ENCODE data around the gene TPPP3.

TPPP3 gene

DNA sequence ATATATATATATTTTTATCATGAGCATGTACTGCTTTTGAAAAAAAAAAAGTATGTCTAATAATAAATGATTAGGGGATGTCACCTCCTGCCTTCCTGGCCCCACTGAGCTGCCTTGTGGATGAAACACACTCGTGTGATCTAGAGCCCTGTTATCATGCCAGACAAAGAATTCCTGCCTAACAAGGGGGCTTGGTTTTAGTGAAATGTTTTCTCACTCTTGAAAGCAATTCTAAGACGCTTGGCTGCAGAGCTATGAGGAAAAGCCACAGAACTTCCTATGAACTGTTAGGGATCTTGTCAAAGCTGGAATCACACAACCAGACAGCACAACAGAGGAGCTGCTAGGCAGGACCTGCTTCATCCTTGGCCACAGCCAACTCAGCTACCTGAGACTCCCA lies 19.0 kb upstream of the TPPP3 start:
- no peak for DNase-seq
- no peaks in the 10 kb centered on the region for H3K79me1 ChIP-seq (ENCODE audit: low read length)
- no CpG with 5 or more reads among the region's 2 CpGs for WGBS (ENCODE audit: extremely low coverage, insufficient coverage, low lambda C conversion rate)
- no peak overlapping the region for H4K8ac ChIP-seq (ENCODE audit: low read depth, low read length)
- H3K79me2 ChIP-seq (ENCODE audit: control insufficient read depth, insufficient read depth, low read length) = no peaks in the 10 kb centered on the region
- H2BK5ac ChIP-seq (ENCODE audit: low read length) = no peak overlapping the region
- no peaks in the 10 kb centered on the region for H3K36me3 ChIP-seq (ENCODE audit: control insufficient read depth, insufficient read depth, low read length)
- H4K5ac ChIP-seq (ENCODE audit: low read length) = no peak overlapping the region
- H3K27me3 ChIP-seq (ENCODE audit: insufficient read depth, low read length, poor library complexity) = no peaks in the 10 kb centered on the region
- H3K4ac ChIP-seq (ENCODE audit: low read depth, low read length) = no peak overlapping the region
- no peaks in the 10 kb centered on the region for H3K4me1 ChIP-seq (ENCODE audit: control insufficient read depth, low read depth, low read length)
- no peak overlapping the region for H3K4me2 ChIP-seq (ENCODE audit: low read length)
- no peak overlapping the region for H3K18ac ChIP-seq (ENCODE audit: low read length)
- no peak overlapping the region for H3K56ac ChIP-seq (ENCODE audit: low read length)
- no peak overlapping the region for H3K4me3 ChIP-seq (ENCODE audit: low read length)
- no peak overlapping the region for H2BK15ac ChIP-seq (replicated peaks; ENCODE audit: low read depth)
- no peak overlapping the region for H3K9ac ChIP-seq (ENCODE audit: low read length)
- H2AK5ac ChIP-seq (ENCODE audit: low read length) = no peak overlapping the region
- H2BK120ac ChIP-seq (ENCODE audit: low read depth, low read length) = no peak overlapping the region
- no peak overlapping the region for H3K23ac ChIP-seq (ENCODE audit: low read length)
- H3K27ac ChIP-seq (ENCODE audit: low read depth, low read length) = no peak overlapping the region

DNA sequence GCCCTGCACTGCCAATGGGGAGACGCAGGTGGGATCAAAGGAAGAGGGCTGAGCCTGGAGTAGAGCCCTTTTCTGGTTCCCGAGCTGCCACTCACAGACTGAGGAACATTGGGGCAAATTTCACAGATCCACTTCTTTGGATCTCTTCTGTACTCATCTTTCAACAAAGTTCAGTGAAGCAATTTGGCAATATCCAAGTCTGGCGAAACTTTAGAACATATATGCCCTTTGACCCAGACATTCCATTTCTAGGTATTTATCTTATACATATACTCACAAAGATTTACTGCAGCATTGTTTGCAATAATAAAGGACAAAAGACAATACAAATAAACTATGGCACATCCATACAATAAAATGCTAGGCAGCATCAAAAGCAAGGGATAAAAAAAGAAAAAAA lies 18.0 kb upstream of the TPPP3 start:
- Histone ChIP-seq H3K4me1 (ENCODE audit: control insufficient read depth, low read depth, low read length) (peaks cover 4% of the 10 kb centered on the region), H3K18ac (ENCODE audit: low read length) (no peak overlapping the region), H3K4me2 (ENCODE audit: low read length) (no peak overlapping the region), H3K4me3 (ENCODE audit: low read length) (no peak overlapping the region), H3K9ac (ENCODE audit: low read length) (no peak overlapping the region), H2BK120ac (ENCODE audit: low read depth, low read length) (no peak overlapping the region), H3K27me3 (ENCODE audit: insufficient read depth, low read length, poor library complexity) (no peaks in the 10 kb centered on the region), H3K4ac (ENCODE audit: low read depth, low read length) (no peak overlapping the region), H3K27ac (ENCODE audit: low read depth, low read length) (no peak overlapping the region), H3K79me1 (ENCODE audit: low read length) (no peaks in the 10 kb centered on the region), H3K36me3 (ENCODE audit: control insufficient read depth, insufficient read depth, low read length) (no peaks in the 10 kb centered on the region), H3K23ac (ENCODE audit: low read length) (no peak overlapping the region), H3K79me2 (ENCODE audit: control insufficient read depth, insufficient read depth, low read length) (no peaks in the 10 kb centered on the region), H2BK15ac (replicated peaks; ENCODE audit: low read depth) (no peak overlapping the region), H3K56ac (ENCODE audit: low read length) (no peak overlapping the region), H2AK5ac (ENCODE audit: low read length) (no peak overlapping the region), H4K5ac (ENCODE audit: low read length) (no peak overlapping the region), H4K8ac (ENCODE audit: low read depth, low read length) (no peak overlapping the region), H2BK5ac (ENCODE audit: low read length) (no peak overlapping the region)
- whole genome bisulfite sequencing (ENCODE audit: extremely low coverage, insufficient coverage, low lambda C conversion rate) = no CpG with 5 or more reads among the region's 3 CpGs
- DNase-seq = no peak

DNA sequence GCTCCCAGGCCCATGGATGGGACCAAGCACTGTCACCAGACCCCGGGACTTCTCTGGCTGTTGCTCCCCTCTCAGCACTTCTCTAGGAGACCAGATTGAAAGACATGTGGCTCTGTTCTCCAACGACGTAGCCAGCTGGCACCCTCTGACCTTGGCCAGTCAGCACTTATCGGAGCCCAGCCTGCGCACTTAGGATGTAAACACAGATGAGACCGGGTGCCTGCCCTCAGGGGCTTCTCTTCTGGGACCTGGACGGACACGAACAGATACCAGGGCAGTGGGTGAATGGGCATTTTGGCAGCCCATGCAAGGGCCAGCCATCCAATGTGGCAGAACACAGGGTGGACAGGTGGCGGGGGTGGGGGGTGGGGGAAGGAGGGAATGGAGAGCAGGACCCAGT lies 16.3 kb upstream of the TPPP3 start:
- DNase-seq = no peak
- Histone ChIP-seq H3K4me3 (ENCODE audit: low read length) (no peak overlapping the region), H2BK5ac (ENCODE audit: low read length) (no peak overlapping the region), H3K27me3 (ENCODE audit: insufficient read depth, low read length, poor library complexity) (no peaks in the 10 kb centered on the region), H2BK15ac (replicated peaks; ENCODE audit: low read depth) (no peak overlapping the region), H4K8ac (ENCODE audit: low read depth, low read length) (no peak overlapping the region), H3K56ac (ENCODE audit: low read length) (no peak overlapping the region), H2AK5ac (ENCODE audit: low read length) (no peak overlapping the region), H3K27ac (ENCODE audit: low read depth, low read length) (no peak overlapping the region), H4K5ac (ENCODE audit: low read length) (no peak overlapping the region), H3K79me1 (ENCODE audit: low read length) (no peaks in the 10 kb centered on the region), H3K23ac (ENCODE audit: low read length) (no peak overlapping the region), H3K79me2 (ENCODE audit: control insufficient read depth, insufficient read depth, low read length) (no peaks in the 10 kb centered on the region), H3K4me2 (ENCODE audit: low read length) (no peak overlapping the region), H3K18ac (ENCODE audit: low read length) (no peak overlapping the region), H3K9ac (ENCODE audit: low read length) (no peak overlapping the region), H3K36me3 (ENCODE audit: control insufficient read depth, insufficient read depth, low read length) (no peaks in the 10 kb centered on the region), H3K4me1 (ENCODE audit: control insufficient read depth, low read depth, low read length) (peaks cover 4% of the 10 kb centered on the region), H2BK120ac (ENCODE audit: low read depth, low read length) (no peak overlapping the region), H3K4ac (ENCODE audit: low read depth, low read length) (no peak overlapping the region)
- WGBS (ENCODE audit: extremely low coverage, insufficient coverage, low lambda C conversion rate) = no CpG with 5 or more reads among the region's 9 CpGs

DNA sequence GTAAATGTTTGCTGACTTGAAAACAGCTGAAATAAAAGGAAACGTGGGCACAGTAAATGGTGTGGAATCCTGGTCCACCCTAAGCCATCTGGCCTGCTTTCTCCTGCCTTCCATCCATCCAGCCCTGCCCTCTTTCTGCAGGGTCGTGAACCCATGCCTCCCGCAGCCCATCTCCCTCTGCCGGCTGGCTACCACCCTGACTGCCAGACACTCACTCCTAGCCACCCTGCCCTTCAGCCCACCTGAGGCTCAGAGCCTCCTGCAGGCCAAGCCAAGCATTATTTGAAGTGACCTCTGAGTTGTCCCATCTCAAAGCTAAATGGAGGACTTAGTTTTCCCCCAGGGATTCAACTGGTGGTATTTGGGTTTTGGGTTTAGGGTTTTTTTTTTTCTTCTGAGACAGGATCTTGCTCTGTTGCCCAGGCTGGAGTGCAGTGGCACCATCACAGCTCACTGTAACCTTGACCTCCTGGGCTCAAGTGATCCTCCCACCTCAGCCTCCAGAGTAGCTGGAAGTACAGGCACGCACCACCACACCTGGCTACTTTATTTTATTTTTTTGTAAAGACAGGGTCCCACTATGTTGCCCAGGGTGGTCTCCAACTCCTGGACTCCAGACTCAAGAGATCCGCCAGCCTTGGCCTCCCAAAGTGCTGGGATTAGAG lies 14.6 kb upstream of the TPPP3 start:
- H3K4me3 ChIP-seq (ENCODE audit: low read length) = no peak overlapping the region
- H2BK15ac ChIP-seq (replicated peaks; ENCODE audit: low read depth) = no peak overlapping the region
- H2BK120ac ChIP-seq (ENCODE audit: low read depth, low read length) = no peak overlapping the region
- H3K4ac ChIP-seq (ENCODE audit: low read depth, low read length) = no peak overlapping the region
- H3K27ac ChIP-seq (ENCODE audit: low read depth, low read length) = no peak overlapping the region
- no peaks in the 10 kb centered on the region for H3K79me1 ChIP-seq (ENCODE audit: low read length)
- no CpG with 5 or more reads among the region's 6 CpGs for WGBS (ENCODE audit: extremely low coverage, insufficient coverage, low lambda C conversion rate)
- DNase-seq = peak; percentile 39
- H3K4me2 ChIP-seq (ENCODE audit: low read length) = no peak overlapping the region
- H3K79me2 ChIP-seq (ENCODE audit: control insufficient read depth, insufficient read depth, low read length) = no peaks in the 10 kb centered on the region
- no peaks in the 10 kb centered on the region for H3K36me3 ChIP-seq (ENCODE audit: control insufficient read depth, insufficient read depth, low read length)
- no peaks in the 10 kb centered on the region for H3K27me3 ChIP-seq (ENCODE audit: insufficient read depth, low read length, poor library complexity)
- no peak overlapping the region for H4K5ac ChIP-seq (ENCODE audit: low read length)
- no peak overlapping the region for H3K23ac ChIP-seq (ENCODE audit: low read length)
- H3K18ac ChIP-seq (ENCODE audit: low read length) = no peak overlapping the region
- peaks cover 4% of the 10 kb centered on the region for H3K4me1 ChIP-seq (ENCODE audit: control insufficient read depth, low read depth, low read length)
- H4K8ac ChIP-seq (ENCODE audit: low read depth, low read length) = no peak overlapping the region
- peak overlapping the region; percentile 49 for H3K56ac ChIP-seq (ENCODE audit: low read length)
- H2AK5ac ChIP-seq (ENCODE audit: low read length) = no peak overlapping the region
- no peak overlapping the region for H3K9ac ChIP-seq (ENCODE audit: low read length)
- no peak overlapping the region for H2BK5ac ChIP-seq (ENCODE audit: low read length)

DNA sequence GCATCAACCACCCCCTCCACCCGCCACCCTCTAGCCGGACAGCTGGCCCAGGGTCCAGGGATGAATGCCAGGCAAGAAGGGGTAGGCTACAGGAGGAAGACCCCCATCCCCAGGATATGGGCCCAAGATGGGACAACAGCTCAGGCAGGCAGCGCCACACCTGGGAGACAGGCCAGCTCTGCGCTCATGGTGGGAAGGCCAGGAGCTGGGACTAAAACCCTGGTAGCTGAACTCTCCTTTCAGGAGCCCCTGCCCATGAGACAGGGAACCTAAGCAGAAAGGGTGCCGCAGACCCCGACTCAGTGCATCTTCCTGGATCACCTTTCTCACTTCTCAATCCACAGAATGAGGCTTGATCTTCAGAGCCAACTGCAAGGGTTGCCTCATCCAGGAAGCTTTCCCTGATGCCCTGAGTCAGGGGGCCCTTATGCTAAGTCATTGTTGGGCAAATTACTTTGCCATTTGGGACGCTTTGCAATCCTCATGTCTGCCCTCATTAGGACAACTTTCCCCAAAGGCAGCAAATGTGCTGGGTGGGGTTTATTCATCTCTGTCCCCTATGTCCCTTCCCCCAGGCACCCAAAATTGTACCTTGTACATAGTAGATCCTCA lies 14.0 kb upstream of the TPPP3 start:
- H3K79me2 ChIP-seq (ENCODE audit: control insufficient read depth, insufficient read depth, low read length) = no peaks in the 10 kb centered on the region
- no peaks in the 10 kb centered on the region for H3K36me3 ChIP-seq (ENCODE audit: control insufficient read depth, insufficient read depth, low read length)
- peak overlapping the region; percentile 71 for H3K56ac ChIP-seq (ENCODE audit: low read length)
- no peak overlapping the region for H3K18ac ChIP-seq (ENCODE audit: low read length)
- H4K8ac ChIP-seq (ENCODE audit: low read depth, low read length) = no peak overlapping the region
- H3K23ac ChIP-seq (ENCODE audit: low read length) = no peak overlapping the region
- no peak overlapping the region for H2BK5ac ChIP-seq (ENCODE audit: low read length)
- no peak overlapping the region for H2BK15ac ChIP-seq (replicated peaks; ENCODE audit: low read depth)
- no peak overlapping the region for H3K4me2 ChIP-seq (ENCODE audit: low read length)
- H4K5ac ChIP-seq (ENCODE audit: low read length) = no peak overlapping the region
- peaks cover 4% of the 10 kb centered on the region for H3K4me1 ChIP-seq (ENCODE audit: control insufficient read depth, low read depth, low read length)
- H3K27me3 ChIP-seq (ENCODE audit: insufficient read depth, low read length, poor library complexity) = no peaks in the 10 kb centered on the region
- H3K9ac ChIP-seq (ENCODE audit: low read length) = no peak overlapping the region
- no peak for DNase-seq
- H2AK5ac ChIP-seq (ENCODE audit: low read length) = no peak overlapping the region
- no peak overlapping the region for H3K27ac ChIP-seq (ENCODE audit: low read depth, low read length)
- WGBS (ENCODE audit: extremely low coverage, insufficient coverage, low lambda C conversion rate) = no CpG with 5 or more reads among the region's 7 CpGs
- no peak overlapping the region for H3K4ac ChIP-seq (ENCODE audit: low read depth, low read length)
- H3K79me1 ChIP-seq (ENCODE audit: low read length) = no peaks in the 10 kb centered on the region
- no peak overlapping the region for H2BK120ac ChIP-seq (ENCODE audit: low read depth, low read length)
- no peak overlapping the region for H3K4me3 ChIP-seq (ENCODE audit: low read length)

Data from mesendoderm (in vitro differentiated cells).